ENCODE results near the gene ITPR1. TPM values are rescaled to one million over a fixed set of nuclear protein-coding genes. Genes with fewer than 3 reads are reported as not detected.

The ITPR1 gene
- total and polyA plus RNA-seq, 10 of the 15 experiments (the other 5 are each of a cell fraction or from before 2014, with no cell fraction given), result 12.2 to 239 (median 28.4) TPM

- TF ChIP-seq NFYA (IDR thresholded peaks at IDR 0.05; ENCODE audit: borderline replicate concordance, low read depth, low read length) (no peak), EED (IDR thresholded peaks at IDR 0.05; ENCODE audit: low read depth) (peak; percentile 90), IKZF1 (conservative IDR thresholded peaks at IDR 0.05) (peak; percentile 56; the same call in 1 of the 2 replicates), ZNF622 (IDR thresholded peaks at IDR 0.05) (no peak), FOXM1 (IDR thresholded peaks at IDR 0.05; ENCODE audit: low read depth, low read length) (peak; percentile 40; the same call in 1 of the 2 replicates), JUNB (IDR thresholded peaks at IDR 0.05) (peak; percentile 71), EZH2 (IDR thresholded peaks at IDR 0.05; ENCODE audit: borderline replicate concordance, control insufficient read depth, low read depth, low read length) (no peak), POU2F2 (IDR thresholded peaks at IDR 0.05; ENCODE audit: borderline replicate concordance, low read depth, low read length) (no peak), CBX5 (IDR thresholded peaks at IDR 0.05; ENCODE audit: low read depth) (no peak), NFIC (IDR thresholded peaks at IDR 0.05; ENCODE audit: low read depth, low read length) (peak; percentile 75; the same call in 1 of the 2 replicates), MXI1 (IDR thresholded peaks at IDR 0.05; ENCODE audit: low read depth, low read length) (no peak), SRF (IDR thresholded peaks at IDR 0.05; ENCODE audit: low read depth in 2 of 2, low read length in 2 of 2) (peak; percentile 24 to 61; a peak in 2 of 4 replicates), MEF2A (IDR thresholded peaks at IDR 0.05; ENCODE audit: insufficient read depth, low read depth, low read length) (no peak), NFYB (IDR thresholded peaks at IDR 0.05; ENCODE audit: insufficient read depth, low read depth, low read length) (no peak)
- TF ChIP-seq, protein P1, sequence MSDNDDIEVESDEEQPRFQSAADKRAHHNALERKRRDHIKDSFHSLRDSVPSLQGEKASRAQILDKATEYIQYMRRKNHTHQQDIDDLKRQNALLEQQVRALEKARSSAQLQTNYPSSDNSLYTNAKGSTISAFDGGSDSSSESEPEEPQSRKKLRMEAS (IDR thresholded peaks at IDR 0.05; ENCODE audit: low read depth, low read length), result no peak
Observed at GRCh38 chr3:4835616-4836043, 342.5 kb downstream of the ITPR1 start (continued).

All from GM12878 (cell line).